H1 (cell line): ENCODE measurements around the gene KCNC4. TPM values are rescaled to one million over a fixed set of nuclear protein-coding genes. Genes with fewer than 3 reads are reported as not detected.

Source experiments
- CHD7 ChIP-seq: fragments of 300-600 bp; sonication (generic); IDR thresholded peaks from 2 replicates; pipeline ENCODE4 v1.7.1; 2012; ENCODE audit warnings: low read length, moderate library complexity, mild to moderate bottlenecking, inconsistent platforms; ENCODE audit not compliant: insufficient replicate concordance
- CTCF ChIP-seq, 3 experiments: IDR thresholded peaks; 1 replicate in 2 of 3; 2 replicates in 1 of 3; pipeline versions ENCODE4 v1.5.1 to v1.6.1; 2011; ENCODE audit warnings: low read length in 3 of 3, mild to moderate bottlenecking in 3 of 3, inconsistent platforms in 2 of 3, low read depth in 1 of 3, moderate library complexity in 1 of 3; ENCODE audit not compliant: insufficient read depth in 1 of 3; ENCODE audit errors: control extremely low read depth in 1 of 3
- EZH2 ChIP-seq: fragments of 200-600 bp; sonication (generic); IDR thresholded peaks from 2 replicates; pipeline ENCODE4 v1.7.1; 2012; ENCODE audit warnings: low read depth, mild to moderate bottlenecking, moderate library complexity, low read length, inconsistent platforms; ENCODE audit not compliant: severe bottlenecking
- GTF2F1 ChIP-seq: IDR thresholded peaks from 2 replicates; pipeline ENCODE4 v1.6.1; 2012; ENCODE audit warnings: low read depth, low read length, improper control_type of control experiment, borderline replicate concordance
- POU5F1 ChIP-seq: IDR thresholded peaks from 2 replicates; pipeline ENCODE4 v1.6.1; 2011; ENCODE audit warnings: low read depth, mild to moderate bottlenecking, low read length, moderate library complexity
- RAD21 ChIP-seq, 2 experiments: IDR thresholded peaks in 1 of 2; conservative IDR thresholded peaks in 1 of 2; 2 replicates each; pipeline ENCODE4 v1.6.1; 2011; ENCODE audit warnings: low read depth in 2 of 2, low read length in 2 of 2, improper control_type of control experiment in 1 of 2, inconsistent platforms in 1 of 2, mild to moderate bottlenecking in 1 of 2, moderate library complexity in 1 of 2
- SIRT6 ChIP-seq: IDR thresholded peaks from one replicate; pipeline ENCODE4 v1.7.1; 2012; ENCODE audit warnings: low read length, inconsistent platforms
- TAF7 ChIP-seq: optimal IDR thresholded peaks from 2 replicates; pipeline ENCODE3; 2011; ENCODE audit warnings: low read depth, mild to moderate bottlenecking, inconsistent platforms, low read length, moderate library complexity, borderline replicate concordance
- polyA plus RNA-seq, 7 experiments: library from polyadenylated mRNA; depleted of rRNA in 3 of 7; stranded (reverse) in 5 of 7; unstranded in 2 of 7; fragments of >200 nt in 5 of 7; fragments of 200-250 nt in 2 of 7; gene quantifications; 1 replicate in 5 of 7; 2 replicates in 1 of 7; 4 replicates in 1 of 7; pipeline versions ENCODE4 v1.2.1 to v1.2.3, GENCODE V29; 2011 to 2013; ENCODE audit warnings: missing spikeins in 2 of 7, mixed read lengths in 2 of 7
- total RNA-seq: library from RNA; stranded (reverse); fragmentation: NEBNext Ultra II Directional; extraction: Animal tissue kit (Norgen Biotek cat#: 25700); gene quantifications from 2 replicates; pipeline ENCODE4 v1.2.1, GENCODE V29; 2021

The KCNC4 gene
- total and polyA plus RNA-seq, 2 of the 8 experiments (the other 6 are each of a cell fraction or from before 2014, with no cell fraction given), result 8.1 to 11.2 TPM

- no peak for TF ChIP-seq CHD7
- no peak for TF ChIP-seq TAF7
- TF ChIP-seq SIRT6, result no peak
- no peak for TF ChIP-seq RAD21 (IDR thresholded peaks at IDR 0.05 in 1 of 2, conservative IDR thresholded peaks at IDR 0.05 in 1 of 2; ENCODE audit: low read depth in 2 of 2, low read length in 2 of 2)
- no peak for TF ChIP-seq EZH2
- TF ChIP-seq GTF2F1, result no peak
- no peak for TF ChIP-seq POU5F1
- TF ChIP-seq CTCF (IDR thresholded peaks at IDR 0.05; ENCODE audit: control extremely low read depth in 1 of 3, insufficient read depth in 1 of 3, low read depth in 1 of 3, low read length in 3 of 3), result no peak
These were observed 17.6 kb upstream of the KCNC4 start (continued) for GRCh38 chr1:110192541-110192940.
